ENCODE measurements around the gene EPHB2. TPM values are rescaled to one million over a fixed set of nuclear protein-coding genes. Genes with fewer than 3 reads are reported as not detected.

EPHB2 gene
- total and polyA plus RNA-seq, 8 donors, result 0.13 to 88.1 (median 2.6) TPM; not detected in 1

DNA sequence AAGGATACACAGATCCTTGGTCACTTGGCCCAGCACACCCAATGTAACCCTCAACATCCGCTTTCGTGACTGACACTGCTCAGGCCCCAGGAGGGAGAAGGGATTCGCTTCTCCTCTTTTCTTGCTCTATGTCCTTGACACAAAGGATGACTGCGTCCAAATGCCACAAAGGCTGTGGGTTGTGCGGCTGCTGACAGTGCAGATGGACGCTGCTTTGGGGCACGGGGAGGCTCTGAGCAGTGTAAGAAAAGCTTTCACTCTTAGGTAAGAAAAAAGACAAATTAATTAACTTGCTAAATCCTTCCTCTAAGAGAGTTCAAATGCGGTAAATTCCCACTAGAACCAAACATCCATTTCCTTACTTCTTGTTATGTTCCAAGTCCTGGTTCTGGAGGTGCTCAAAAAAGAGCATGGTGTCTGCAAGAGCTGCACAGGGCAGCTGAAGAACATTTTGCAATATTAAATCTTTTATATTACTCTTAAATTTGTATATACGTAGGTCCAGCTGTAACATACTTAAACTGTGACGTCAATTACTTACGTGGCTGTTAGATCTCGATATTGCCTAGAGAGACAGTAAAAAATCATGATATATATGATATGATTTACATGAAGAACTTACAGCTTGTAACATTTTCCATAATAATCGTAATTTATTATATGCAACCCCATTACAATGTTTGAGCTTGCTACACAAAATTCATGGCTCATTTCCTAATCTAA, 19.4 kb upstream of the EPHB2 start:
- Histone ChIP-seq H3K4me3 (no peak overlapping the region), H3K27ac (no peak overlapping the region), H3K27me3 (peaks cover 0 to 50% (median 0%) of the 10 kb centered on the region in 3 donors), H3K36me3 (no peaks in the 10 kb centered on the region), H3K4me1 (no peaks in the 10 kb centered on the region), H3K9me3 (no peaks in the 10 kb centered on the region)
- intact Hi-C loops (cut with DNase I; ENCODE audit: low total_unique reads), result no loop called here
- TF ChIP-seq POLR2AphosphoS5 (IDR thresholded peaks at IDR 0.05) (no peak), POLR2A (IDR thresholded peaks at IDR 0.05) (no peak), CTCF (IDR thresholded peaks at IDR 0.05) (no peak), EP300 (IDR thresholded peaks at IDR 0.05) (no peak)
- WGBS, 5 donors, result 71 to 79% (median 77%) methylated on average over 13 of the region's 13 CpGs
- no peak for DNase-seq

GRCh38 chr1:22694172-22694571, 16.5 kb upstream of the EPHB2 start:
- peaks cover 0 to 24% (median 0%) of the 10 kb centered on the region in 3 donors for H3K27me3 ChIP-seq
- TF ChIP-seq POLR2AphosphoS5 (IDR thresholded peaks at IDR 0.05) (no peak), EP300 (IDR thresholded peaks at IDR 0.05) (no peak), POLR2A (IDR thresholded peaks at IDR 0.05) (no peak), CTCF (IDR thresholded peaks at IDR 0.05) (no peak)
- no peak overlapping the region for H3K4me3 ChIP-seq
- H3K4me1 ChIP-seq, result no peaks in the 10 kb centered on the region
- 83 to 99% (median 89%) methylated on average over 5 of the region's 5 CpGs for WGBS, 5 donors
- intact Hi-C loops (cut with DNase I; ENCODE audit: low total_unique reads), result no loop called here
- no peaks in the 10 kb centered on the region for H3K9me3 ChIP-seq
- H3K27ac ChIP-seq, result no peak overlapping the region
- no peaks in the 10 kb centered on the region for H3K36me3 ChIP-seq
- DNase-seq, result no peak

DNA sequence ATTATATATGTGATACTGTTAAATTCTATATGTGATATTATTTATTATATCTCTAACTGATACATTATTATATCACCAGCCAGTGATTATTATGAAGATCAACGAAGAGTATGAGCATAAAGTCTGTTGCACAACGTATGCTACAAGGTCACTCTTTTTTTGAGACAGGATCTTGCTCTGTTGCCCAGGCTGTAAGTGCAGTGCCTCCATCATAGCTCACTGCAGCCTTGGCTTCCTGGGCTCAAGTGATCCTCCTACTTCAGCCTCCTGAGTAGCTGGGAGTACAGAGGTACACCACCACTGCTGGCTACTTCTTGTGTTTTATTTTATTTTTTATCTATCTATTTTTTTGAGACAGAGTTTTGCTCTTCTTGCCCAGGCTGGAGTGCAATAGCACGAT, 14.0 kb upstream of the EPHB2 start:
- no peaks in the 10 kb centered on the region for H3K36me3 ChIP-seq
- WGBS, 5 donors, result 80 to 89% (median 82%) methylated on average over 3 of the region's 3 CpGs
- no peaks in the 10 kb centered on the region for H3K4me1 ChIP-seq
- TF ChIP-seq EP300 (IDR thresholded peaks at IDR 0.05), result no peak
- no peak for TF ChIP-seq POLR2A (IDR thresholded peaks at IDR 0.05)
- no peak for TF ChIP-seq CTCF (IDR thresholded peaks at IDR 0.05)
- TF ChIP-seq POLR2AphosphoS5 (IDR thresholded peaks at IDR 0.05), result no peak
- H3K4me3 ChIP-seq, result no peak overlapping the region
- H3K27me3 ChIP-seq, result peaks cover 0 to 14% (median 0%) of the 10 kb centered on the region in 3 donors
- no peak for DNase-seq
- intact Hi-C loops (cut with DNase I; ENCODE audit: low total_unique reads), result no loop called here
- H3K27ac ChIP-seq, result no peak overlapping the region
- no peaks in the 10 kb centered on the region for H3K9me3 ChIP-seq

GRCh38 chr1:22697980-22698379, 12.7 kb upstream of the EPHB2 start:
- no peaks in the 10 kb centered on the region for H3K36me3 ChIP-seq
- H3K4me3 ChIP-seq, result no peak overlapping the region
- no peak for DNase-seq
- 57 to 64% (median 61%) methylated on average over 5 of the region's 5 CpGs for WGBS, 5 donors
- no peaks in the 10 kb centered on the region for H3K9me3 ChIP-seq
- TF ChIP-seq POLR2A (IDR thresholded peaks at IDR 0.05), result no peak
- no peak for TF ChIP-seq CTCF (IDR thresholded peaks at IDR 0.05)
- TF ChIP-seq POLR2AphosphoS5 (IDR thresholded peaks at IDR 0.05), result no peak
- TF ChIP-seq EP300 (IDR thresholded peaks at IDR 0.05), result no peak
- H3K4me1 ChIP-seq, result peaks cover 0 to 9% (median 5%) of the 10 kb centered on the region in 4 donors
- intact Hi-C loops (cut with DNase I; ENCODE audit: low total_unique reads), result no loop called here
- H3K27ac ChIP-seq, result no peak overlapping the region
- H3K27me3 ChIP-seq, result peaks cover 0 to 14% (median 0%) of the 10 kb centered on the region in 3 donors
